ENCODE results near the gene MICB. TPM values are rescaled to one million over a fixed set of nuclear protein-coding genes. Genes with fewer than 3 reads are reported as not detected.

Gene MICB
- total RNA-seq, 1 donor from 2014 or later: 1.1 TPM

DNA sequence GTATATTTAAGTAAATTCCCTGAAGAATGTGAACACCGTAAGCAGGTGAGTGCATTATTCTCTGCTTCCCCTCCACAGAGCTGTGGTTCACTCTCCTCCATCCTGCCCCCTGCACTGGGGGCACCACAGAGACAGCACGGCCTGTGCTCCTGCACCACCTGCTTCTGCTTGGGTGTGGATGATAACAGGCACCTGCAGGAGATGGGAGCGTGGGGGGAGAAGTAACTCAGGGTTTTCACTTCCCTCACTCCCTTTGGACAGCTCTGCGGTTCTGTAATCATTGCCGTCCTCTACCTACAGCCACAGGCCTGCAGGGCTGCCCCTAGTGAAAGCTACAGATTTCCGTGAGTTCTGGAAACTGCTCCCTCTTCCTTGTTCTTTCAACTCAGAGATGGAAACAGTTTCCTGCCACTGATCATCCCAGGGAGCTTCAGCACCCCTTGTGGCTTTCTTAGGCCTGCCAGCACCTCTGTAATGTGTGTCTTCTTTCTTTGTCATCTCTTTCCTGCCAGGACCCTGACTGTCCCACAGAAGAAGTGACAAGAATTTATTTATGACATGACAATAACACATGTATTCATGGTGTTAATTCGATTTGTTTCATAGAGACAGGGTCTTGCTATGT is 21.3 kb upstream of the MICB start:
- intact Hi-C loops (cut with micrococcal nuclease): no loop called here

GRCh38 chr6:31477521-31477920 is 20.4 kb upstream of the MICB start:
- Histone ChIP-seq H3K27ac (replicated peaks) (no peak overlapping the region), H3K27me3 (ENCODE audit: low read depth) (no peaks in the 10 kb centered on the region), H3K4me3 (no peak overlapping the region), H3K4me1 (no peaks in the 10 kb centered on the region), H3K36me3 (no peaks in the 10 kb centered on the region), H3K9me3 (replicated peaks) (no peaks in the 10 kb centered on the region)
- TF ChIP-seq, protein P1, sequence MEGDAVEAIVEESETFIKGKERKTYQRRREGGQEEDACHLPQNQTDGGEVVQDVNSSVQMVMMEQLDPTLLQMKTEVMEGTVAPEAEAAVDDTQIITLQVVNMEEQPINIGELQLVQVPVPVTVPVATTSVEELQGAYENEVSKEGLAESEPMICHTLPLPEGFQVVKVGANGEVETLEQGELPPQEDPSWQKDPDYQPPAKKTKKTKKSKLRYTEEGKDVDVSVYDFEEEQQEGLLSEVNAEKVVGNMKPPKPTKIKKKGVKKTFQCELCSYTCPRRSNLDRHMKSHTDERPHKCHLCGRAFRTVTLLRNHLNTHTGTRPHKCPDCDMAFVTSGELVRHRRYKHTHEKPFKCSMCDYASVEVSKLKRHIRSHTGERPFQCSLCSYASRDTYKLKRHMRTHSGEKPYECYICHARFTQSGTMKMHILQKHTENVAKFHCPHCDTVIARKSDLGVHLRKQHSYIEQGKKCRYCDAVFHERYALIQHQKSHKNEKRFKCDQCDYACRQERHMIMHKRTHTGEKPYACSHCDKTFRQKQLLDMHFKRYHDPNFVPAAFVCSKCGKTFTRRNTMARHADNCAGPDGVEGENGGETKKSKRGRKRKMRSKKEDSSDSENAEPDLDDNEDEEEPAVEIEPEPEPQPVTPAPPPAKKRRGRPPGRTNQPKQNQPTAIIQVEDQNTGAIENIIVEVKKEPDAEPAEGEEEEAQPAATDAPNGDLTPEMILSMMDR (IDR thresholded peaks at IDR 0.05; ENCODE audit: borderline replicate concordance): no peak
- no peak for DNase-seq
- intact Hi-C loops (cut with micrococcal nuclease): no loop called here

More for the DNA sequence above, 21.3 kb upstream of the MICB start:
- no peak overlapping the region for H3K4me3 ChIP-seq
- no peaks in the 10 kb centered on the region for H3K36me3 ChIP-seq
- H3K4me1 ChIP-seq: no peaks in the 10 kb centered on the region
- H3K27ac ChIP-seq (replicated peaks): no peak overlapping the region
- no peaks in the 10 kb centered on the region for H3K9me3 ChIP-seq (replicated peaks)
- TF ChIP-seq, protein P1 (IDR thresholded peaks at IDR 0.05; ENCODE audit: borderline replicate concordance): no peak
- DNase-seq: no peak
- H3K27me3 ChIP-seq (ENCODE audit: low read depth): no peaks in the 10 kb centered on the region

GRCh38 chr6:31478186-31478950 is 19.6 kb upstream of the MICB start:
- TF ChIP-seq, protein P1 (IDR thresholded peaks at IDR 0.05; ENCODE audit: borderline replicate concordance): no peak
- Histone ChIP-seq H3K4me3 (no peak overlapping the region), H3K36me3 (no peaks in the 10 kb centered on the region), H3K27me3 (ENCODE audit: low read depth) (no peaks in the 10 kb centered on the region), H3K27ac (replicated peaks) (no peak overlapping the region), H3K4me1 (no peaks in the 10 kb centered on the region), H3K9me3 (replicated peaks) (no peaks in the 10 kb centered on the region)
- intact Hi-C loops (cut with micrococcal nuclease): no loop called here
- no peak for DNase-seq

DNA sequence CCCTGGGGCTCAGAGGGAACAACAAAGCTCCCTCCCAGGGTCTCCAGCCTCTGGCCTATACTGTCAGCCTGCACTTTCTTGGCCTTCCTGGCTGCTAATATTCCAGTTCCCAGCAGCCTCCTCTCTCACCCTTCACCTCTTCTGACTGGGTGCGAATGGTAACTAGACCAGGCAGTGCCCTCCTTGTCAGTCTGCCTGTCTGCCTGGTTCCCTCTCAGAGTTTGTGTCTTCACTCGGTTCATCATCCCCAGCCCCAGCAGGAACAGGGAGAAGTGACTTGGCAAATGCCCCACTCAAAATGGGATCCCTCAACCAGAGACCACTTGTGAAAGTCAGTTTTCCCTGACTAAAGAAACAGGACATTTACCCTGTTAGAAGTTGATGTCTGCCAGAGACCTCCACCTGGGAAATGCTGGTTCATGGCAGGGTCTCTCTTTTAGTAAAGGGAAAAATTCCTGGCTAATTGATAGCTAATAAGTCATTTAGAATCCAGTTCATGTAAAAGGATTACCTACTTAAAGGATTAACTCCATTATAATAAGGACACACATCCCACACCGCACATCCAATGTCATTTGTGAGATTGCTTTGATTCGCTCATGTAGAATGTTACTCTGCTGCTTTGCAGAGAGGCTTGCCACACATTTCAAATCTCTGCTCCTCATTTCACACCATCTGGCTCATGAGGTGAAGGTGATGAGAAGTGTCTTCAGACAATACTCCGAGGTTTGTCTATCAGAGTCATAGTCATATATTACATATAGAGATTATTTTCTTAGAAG is 18.6 kb upstream of the MICB start:
- intact Hi-C loops (cut with micrococcal nuclease): no loop called here
- TF ChIP-seq, protein P1 (IDR thresholded peaks at IDR 0.05; ENCODE audit: borderline replicate concordance): no peak
- no peaks in the 10 kb centered on the region for H3K4me1 ChIP-seq

GRCh38 chr6:31479933-31480535 is 17.9 kb upstream of the MICB start:
- no peak for DNase-seq
- Histone ChIP-seq H3K4me1 (no peaks in the 10 kb centered on the region), H3K27ac (replicated peaks) (no peak overlapping the region), H3K4me3 (no peak overlapping the region), H3K36me3 (no peaks in the 10 kb centered on the region), H3K27me3 (ENCODE audit: low read depth) (no peaks in the 10 kb centered on the region), H3K9me3 (replicated peaks) (no peaks in the 10 kb centered on the region)
- TF ChIP-seq, protein P1 (IDR thresholded peaks at IDR 0.05; ENCODE audit: borderline replicate concordance): no peak
- intact Hi-C loops (cut with micrococcal nuclease): no loop called here

More for the DNA sequence above, 18.6 kb upstream of the MICB start:
- Histone ChIP-seq H3K27ac (replicated peaks) (no peak overlapping the region), H3K9me3 (replicated peaks) (no peaks in the 10 kb centered on the region), H3K4me3 (no peak overlapping the region), H3K36me3 (no peaks in the 10 kb centered on the region), H3K27me3 (ENCODE audit: low read depth) (no peaks in the 10 kb centered on the region)
- no peak for DNase-seq

Measured in left ventricle myocardium inferior (tissue), 1 donor.